ENCODE results near the gene SLC6A8.
"Not testable (repeated sequence)": the region's sequence is repeated elsewhere in the genome, so short reads cannot be mapped to it uniquely, and the experiment has no call there.

The SLC6A8 gene

DNA sequence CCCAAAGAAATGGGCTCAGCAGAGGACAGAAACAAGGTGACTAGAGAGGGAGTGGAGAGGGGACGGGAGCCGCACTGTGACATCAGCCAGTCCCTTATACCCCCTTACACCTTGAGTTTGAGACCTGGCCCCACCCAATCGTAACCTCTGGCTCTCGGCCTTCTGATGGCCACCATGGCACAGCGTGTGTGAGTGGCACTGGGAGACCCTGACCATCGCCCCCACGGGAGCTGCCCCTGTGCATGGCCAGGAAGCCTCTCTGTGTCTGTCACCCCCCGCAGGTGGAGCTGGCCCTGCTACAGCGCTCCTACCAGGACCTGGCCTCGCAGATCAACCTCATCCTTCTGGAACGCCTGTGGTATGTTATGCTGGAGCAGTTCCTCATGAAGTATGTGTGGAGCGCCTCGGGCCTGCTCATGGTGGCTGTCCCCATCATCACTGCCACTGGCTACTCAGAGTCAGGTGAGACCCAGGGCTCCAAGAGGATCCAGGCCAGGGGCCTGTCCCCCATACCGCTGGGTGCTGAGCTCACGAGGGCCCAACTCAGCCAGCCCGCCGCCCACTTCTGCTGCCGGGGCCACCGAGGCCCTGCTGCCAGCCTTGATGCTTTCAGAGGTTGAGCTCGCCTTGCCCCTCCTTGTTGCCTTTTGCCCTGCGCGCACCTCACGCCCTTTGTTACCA is 41.4 kb downstream of the SLC6A8 start:
- DNase-seq (ENCODE audit: low spot score): no peak
- FAIRE-seq: no peak

DNA sequence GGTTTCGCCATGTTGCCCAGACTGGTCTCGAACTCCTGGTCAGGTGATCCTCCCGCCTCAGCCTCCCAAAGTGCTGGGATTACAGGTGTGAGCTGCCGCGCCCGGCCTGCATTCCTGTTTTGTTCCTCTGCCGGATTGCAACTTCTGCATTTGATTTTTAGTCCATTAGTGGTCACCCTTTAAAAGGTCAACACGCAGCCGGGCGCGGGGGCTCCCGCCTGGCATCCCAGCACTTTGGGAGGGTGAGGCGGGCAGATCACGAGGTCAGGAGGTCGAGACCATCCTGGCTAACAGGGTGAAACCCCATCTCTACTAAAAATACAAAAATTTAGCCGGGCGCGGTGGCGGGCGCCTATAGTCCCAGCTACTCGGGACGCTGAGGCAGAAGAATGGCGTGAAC is 42.4 kb downstream of the SLC6A8 start:
- not testable (repeated sequence) for FAIRE-seq; DNase-seq (ENCODE audit: low spot score)

DNA sequence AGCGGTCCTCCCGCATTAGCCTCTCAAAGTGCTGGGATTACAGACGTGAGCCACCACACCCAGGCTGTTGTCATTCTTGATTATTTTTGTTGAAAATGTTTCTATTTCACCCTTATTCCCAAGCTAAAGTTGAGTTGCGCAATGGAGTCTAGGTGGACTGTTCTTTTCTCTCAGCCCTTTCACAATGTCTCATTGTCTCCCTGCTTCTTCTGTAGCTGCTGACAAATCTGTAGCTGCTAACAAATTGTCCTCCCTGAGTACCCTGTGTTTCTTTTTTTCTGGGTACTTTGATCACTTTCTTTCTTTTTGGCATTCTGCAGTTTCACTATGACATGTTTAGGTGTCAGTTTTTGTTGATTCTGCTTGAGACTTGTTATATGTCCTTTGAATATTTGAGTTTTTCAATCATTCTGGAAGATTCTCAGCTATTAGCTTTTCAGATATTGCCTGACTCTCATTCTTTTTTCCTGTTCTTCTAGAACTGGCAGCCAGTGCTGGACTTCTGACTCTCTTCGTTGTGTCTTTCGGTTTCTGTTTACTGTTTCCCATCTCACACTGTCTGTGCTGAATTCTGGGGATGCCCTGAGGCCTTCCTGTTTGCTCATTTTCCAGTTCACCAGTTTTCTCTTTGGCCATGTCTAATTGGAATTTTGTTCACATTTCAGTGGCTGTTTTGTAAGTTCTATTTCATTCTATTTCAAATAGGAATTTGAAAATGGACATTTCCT is 43.6 kb downstream of the SLC6A8 start:
- DNase-seq (ENCODE audit: low spot score): no peak
- FAIRE-seq: no peak

DNA sequence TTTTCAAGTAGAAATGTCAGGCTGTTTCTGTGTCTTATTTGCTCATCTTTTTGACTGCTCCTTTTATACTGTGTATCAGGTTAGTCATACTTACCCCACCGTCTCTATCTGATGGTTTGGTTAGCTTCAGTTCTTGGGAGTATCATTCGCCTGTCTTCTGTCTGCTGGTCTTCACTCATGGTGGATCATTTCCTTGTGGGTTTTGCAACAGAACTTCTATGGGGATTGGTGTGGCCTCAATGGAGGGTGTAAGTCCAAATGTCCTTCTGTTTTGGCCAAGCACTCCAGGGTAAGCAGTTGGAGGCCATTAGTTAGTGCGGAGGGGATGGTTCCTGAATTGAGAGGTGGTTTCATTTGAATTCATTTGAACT is 44.1 kb downstream of the SLC6A8 start:
- no peak for FAIRE-seq
- no peak for DNase-seq (ENCODE audit: low spot score)

DNA sequence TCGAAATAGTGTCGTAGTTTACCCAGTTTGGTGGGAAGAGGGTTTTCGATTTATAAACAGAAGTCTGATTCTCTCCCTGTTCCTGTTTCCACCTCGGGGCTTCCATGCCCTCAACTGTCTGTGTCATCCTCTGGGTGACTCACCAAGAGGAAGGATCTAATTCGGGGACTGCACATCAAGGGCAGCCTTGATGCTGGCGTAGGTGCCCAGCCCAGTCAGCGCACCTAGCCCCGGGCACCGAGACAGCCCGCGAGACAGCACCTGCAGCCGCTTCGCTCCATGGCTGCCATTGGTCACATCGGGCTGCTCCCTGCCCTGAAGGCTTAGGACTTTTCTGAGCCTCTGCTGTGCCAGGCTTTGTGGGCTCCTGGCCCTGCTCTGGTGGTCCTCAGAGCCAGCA is 44.7 kb downstream of the SLC6A8 start:
- peak; percentile 4 for DNase-seq (ENCODE audit: low spot score)
- no peak for FAIRE-seq

DNA sequence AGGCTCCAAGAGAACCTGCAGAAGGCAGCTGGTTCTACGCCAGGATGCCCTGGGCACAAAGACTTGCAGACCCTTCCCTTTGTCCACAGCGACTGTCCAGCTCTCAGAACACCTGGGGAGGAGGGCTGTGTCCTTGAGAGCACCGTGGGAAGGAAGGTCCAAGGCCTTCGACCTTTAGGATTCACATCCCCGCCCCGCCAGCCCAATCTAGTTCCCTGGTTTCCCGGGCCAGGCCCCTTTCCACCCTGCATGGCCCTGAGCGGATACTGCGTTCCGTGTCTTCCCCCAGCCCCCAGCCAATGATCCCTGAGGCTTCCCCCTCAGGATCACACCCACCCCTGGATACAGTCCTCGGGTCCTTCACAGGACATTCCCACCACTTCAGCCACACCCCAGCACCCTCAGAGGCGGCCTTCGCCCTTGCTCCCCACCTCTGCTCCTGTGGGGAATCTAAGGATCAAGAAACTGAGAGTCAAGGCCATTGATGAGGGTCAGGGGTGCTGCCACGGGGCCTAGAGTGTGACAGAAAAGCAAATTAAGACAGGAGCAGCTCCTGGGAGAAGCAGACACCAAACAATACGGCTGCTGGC is 46.0 kb downstream of the SLC6A8 start:
- FAIRE-seq: no peak
- no peak for DNase-seq (ENCODE audit: low spot score)

DNA sequence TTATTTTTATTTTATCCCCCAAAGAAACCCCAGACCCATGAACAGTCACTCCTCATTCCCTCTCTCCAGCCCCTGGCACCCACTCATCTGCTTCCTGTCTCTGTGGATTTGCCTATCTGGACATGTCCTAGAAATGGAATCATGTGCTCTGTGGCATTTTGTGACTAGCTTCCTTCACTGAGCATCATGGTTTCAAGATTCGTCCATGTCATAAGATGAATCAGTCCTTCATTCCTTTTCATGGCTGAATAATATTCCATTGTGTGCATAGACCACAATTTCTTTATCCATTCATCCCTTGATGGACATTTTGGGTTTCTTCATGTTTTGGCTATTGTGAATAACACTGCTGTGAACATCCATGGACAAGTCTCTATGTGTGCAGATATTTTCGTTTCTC is 47.1 kb downstream of the SLC6A8 start:
- FAIRE-seq (no peak), DNase-seq (ENCODE audit: low spot score) (no peak)

DNA sequence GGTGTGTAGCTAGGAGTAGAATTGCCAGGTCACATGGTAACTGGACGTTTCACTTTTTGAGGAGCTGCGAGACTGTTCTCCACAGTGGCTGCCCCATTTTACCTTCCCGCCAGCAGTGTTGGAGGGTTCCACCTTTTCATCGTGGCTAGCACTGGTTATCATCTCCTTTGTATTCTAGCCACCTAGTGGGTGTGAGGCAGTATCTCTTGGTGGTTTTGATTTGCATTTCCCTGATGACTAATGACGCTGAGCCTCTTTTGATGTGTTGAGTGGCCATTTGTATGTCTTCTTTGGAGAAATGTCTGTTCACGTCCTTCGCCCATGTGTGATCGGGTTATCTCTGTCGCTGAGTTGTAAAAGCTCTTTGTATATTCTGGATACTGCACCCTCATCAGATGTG is 47.5 kb downstream of the SLC6A8 start:
- no peak for FAIRE-seq
- no peak for DNase-seq (ENCODE audit: low spot score)

DNA sequence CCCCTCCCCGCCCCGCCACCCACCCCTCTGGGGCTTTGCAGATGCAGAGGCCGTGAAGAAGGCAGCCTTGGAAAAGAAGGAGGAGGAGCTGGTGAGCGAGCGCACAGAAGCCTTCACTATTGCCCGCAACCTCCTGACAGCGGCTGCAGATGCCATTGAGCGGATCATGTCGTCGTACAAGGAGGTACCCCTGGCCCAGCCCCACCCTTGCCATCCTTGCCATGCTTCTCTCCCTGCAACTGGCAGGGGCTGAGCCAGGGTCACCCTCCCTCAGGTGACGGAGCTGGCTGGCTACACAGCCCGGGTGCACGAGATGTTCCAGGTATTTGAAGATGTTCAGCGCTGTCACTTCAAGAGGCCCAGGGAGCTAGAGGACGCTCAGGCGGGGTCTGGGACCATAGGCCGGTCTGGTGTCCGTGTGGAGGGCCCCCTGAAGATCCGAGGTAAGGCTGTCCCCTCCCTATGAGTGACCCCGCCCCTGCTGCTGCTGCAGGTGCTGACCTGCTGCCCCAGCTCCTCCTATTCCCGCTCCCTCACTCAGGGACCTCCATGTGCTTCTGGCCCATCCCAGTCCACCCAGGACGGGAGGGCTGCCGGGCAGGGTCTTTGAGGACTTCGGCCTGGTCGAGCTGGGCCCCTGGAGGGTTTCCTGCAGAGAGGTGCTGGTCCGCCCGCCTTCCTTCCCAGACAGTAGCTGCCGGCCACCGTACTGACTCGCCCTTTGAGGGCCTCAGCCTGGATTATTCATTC is 48.5 kb downstream of the SLC6A8 start:
- FAIRE-seq (no peak), DNase-seq (ENCODE audit: low spot score) (no peak)

DNA sequence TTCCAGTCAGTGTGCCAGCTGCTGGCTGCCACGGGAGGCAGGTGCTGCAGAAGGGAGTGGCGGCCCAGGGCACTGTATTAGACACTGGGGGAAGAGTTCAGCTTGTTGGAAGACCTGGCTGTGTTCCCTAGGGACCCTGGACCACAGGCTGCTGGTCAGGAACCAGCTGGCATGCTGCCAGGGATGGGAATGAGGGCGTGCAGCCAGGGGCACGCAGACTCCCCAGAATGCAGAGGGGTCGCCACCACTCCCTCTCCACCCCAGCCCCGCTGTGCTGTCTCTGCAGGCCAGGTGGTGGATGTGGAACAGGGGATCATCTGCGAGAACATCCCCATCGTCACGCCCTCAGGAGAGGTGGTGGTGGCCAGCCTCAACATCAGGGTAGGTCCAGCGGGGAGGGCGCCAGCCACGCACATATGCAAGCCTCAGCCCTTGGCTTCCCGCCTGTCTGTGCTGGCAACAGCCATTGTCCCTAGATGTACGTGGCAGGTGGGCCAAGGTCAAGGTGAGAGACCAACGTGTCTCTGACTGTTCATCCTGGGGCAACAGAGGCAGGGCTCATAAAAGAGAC is 49.2 kb downstream of the SLC6A8 start:
- DNase-seq (ENCODE audit: low spot score): no peak
- FAIRE-seq: no peak

DNA sequence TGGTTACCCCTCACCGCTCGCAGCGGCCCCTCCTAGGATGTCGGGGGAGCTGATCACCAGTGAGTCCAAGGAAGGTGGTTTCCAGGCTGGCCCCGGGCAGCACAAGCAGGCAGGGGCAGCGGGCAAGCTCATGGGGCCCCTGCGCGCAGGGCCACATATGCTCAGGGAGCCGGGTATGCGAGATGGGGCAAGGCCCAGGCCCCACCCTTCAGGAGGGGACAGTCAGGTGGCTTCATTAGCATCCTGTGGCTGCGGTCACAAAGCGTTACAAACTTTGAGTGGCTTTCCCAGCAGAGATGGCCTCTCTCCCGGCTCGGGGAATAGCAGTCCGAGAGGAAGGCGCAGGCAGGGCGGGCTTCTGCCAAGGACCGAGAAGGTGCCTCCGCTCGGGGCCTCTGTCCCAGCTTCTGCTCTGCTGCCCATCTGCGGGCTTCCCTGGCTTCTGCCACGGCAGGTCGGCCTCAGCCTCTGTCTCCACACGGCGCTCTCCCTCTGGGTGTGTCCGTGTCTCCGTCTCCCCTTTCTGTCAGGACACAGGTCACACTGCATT is 50.4 kb downstream of the SLC6A8 start:
- FAIRE-seq (no peak), DNase-seq (ENCODE audit: low spot score) (no peak)

DNA sequence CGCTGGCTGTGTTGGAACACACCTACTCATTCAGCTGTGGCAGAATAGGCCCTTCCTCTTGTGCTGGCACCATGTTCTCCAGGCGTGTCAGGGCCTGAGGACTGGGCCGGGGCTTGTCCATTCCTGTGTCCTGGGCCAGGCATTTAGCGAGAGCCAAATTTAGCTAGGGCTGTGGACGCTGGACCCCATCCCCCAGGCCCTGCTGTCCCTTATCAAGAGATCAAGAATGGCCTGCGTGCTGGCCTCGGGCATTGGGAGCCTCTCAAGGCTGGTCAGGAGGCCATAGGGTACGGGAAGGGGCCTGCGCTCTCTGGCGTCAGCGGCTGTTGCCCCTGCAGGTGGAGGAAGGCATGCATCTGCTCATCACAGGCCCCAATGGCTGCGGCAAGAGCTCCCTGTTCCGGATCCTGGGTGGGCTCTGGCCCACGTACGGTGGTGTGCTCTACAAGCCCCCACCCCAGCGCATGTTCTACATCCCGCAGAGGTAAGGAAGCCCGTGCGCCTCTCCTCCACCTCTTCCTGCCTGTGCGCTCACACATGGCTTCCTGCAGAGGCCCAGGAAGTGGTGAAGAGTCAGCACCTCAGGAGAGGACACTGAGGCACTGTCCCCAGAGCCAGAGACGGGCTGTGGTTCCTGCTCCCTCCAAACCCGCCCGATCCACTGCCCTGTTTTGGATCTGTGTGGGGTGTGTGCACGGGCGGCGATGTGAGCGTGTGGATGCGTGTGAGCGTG is 52.2 kb downstream of the SLC6A8 start:
- DNase-seq (ENCODE audit: low spot score): no peak

DNA sequence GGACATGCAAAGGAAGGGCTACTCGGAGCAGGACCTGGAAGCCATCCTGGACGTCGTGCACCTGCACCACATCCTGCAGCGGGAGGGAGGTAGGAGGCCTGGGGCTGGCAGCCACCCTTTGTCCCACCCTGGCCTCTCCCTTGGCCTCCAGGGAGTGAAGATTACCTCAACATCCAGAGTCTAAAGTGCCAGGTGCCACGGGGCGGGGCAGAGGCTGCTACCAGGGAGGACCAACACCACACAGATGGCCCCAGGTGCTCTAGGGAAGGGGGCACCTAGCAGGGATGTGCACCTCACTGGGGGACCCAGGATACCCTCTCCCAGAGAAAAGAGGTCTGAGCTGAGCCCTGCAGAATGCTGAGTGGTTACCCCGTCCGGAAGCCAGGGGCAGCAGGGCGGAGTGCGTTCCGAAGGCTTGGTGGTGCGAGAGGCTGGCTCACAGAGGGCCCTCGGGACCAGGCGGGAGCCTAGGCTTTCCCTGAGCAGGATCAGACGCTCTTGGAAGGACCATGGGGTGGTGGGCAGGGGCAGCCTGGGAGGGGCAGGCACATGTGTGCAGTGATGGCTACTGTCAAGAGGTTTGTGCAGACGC is 53.0 kb downstream of the SLC6A8 start:
- FAIRE-seq (no peak), DNase-seq (ENCODE audit: low spot score) (no peak)

More for the DNA sequence above, 52.2 kb downstream of the SLC6A8 start:
- no peak for FAIRE-seq

DNA sequence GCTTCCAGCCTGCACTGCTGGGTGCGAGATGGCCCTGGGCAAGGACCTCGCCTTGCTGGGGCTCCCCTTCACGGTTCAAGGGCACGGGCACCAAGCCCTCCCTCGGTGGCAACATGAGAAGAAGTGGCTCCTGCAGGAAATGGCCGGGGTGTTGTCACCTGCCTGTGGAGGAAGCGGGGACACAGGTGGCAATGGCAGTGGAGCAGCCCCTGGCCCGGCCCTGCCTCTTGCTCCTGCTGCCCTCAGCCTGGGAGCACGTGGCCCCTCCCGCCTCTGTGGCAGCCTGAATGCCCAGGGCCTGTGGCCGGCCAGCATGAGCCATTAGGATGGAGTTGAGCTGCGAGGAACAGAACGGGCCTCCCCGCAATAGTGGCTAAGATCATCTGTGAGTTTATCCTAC is 53.7 kb downstream of the SLC6A8 start:
- DNase-seq (ENCODE audit: low spot score) (no peak), FAIRE-seq (no peak)

DNA sequence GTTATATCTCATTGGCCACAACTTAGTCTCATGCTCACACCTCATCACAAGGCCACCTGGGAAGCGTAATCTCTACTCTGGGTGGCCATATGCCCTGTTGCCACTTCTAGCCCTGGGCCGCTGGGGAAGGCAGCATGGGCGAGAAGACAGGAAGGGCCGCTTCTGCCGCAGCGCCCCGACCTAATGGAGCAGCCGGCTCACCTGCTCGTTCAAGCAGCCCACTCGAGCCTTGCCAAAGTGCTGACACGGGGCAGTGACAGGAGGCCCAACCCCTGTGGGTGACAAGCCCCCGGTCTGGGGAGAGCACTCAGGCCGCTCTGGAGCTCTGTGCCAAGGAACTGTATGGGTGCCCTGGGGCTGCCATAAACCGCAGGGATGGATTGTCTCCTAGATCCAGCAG is 54.4 kb downstream of the SLC6A8 start:
- not testable (repeated sequence) for FAIRE-seq; DNase-seq (ENCODE audit: low spot score)

DNA sequence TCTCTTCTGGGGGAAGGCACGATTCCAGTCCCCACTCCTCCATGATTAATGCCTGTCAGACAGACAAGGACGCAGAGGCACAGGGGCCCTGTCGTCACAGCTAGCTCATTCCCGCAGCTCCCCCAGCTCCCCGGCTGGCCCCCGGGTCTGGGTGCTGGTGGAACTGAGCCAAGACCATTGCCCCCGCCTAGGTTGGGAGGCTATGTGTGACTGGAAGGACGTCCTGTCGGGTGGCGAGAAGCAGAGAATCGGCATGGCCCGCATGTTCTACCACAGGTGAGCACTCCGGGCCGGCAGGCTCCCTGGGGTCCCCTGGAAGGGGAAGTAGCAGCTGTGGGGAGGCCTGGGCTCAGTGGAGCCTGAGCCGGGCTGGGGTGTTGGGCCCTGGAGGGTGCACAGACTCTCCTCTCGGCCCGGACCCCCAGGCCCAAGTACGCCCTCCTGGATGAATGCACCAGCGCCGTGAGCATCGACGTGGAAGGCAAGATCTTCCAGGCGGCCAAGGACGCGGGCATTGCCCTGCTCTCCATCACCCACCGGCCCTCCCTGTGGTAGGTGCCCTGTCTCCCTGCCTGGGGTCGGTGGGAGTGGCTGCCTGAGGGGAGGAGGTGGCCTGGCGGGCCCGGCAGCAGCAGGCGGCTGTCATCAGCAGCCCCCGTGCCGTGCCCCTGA is 55.2 kb downstream of the SLC6A8 start:
- DNase-seq (ENCODE audit: low spot score); FAIRE-seq: not testable (repeated sequence)

DNA sequence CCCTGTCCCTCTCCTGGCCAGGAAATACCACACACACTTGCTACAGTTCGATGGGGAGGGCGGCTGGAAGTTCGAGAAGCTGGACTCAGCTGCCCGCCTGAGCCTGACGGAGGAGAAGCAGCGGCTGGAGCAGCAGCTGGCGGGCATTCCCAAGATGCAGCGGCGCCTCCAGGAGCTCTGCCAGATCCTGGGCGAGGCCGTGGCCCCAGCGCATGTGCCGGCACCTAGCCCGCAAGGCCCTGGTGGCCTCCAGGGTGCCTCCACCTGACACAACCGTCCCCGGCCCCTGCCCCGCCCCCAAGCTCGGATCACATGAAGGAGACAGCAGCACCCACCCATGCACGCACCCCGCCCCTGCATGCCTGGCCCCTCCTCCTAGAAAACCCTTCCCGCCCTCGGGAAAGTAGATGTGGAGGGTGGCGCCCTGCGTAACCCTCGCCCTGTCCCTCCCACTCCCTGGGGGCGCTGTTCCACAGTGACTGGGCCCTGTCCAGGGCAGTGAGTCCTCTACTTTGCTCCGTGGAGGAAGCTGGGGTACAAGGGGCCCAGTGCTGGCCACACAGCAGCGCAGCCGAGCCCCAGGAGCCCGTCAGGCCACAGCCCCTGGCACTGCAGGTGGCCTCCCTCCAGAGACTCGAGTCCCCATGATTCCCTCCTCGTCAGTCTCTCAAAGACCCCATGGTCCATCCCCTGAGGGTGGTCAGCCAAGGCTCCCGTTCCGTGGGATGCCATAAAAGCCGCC is 55.9 kb downstream of the SLC6A8 start:
- not testable (repeated sequence) for FAIRE-seq; DNase-seq (ENCODE audit: low spot score)

DNA sequence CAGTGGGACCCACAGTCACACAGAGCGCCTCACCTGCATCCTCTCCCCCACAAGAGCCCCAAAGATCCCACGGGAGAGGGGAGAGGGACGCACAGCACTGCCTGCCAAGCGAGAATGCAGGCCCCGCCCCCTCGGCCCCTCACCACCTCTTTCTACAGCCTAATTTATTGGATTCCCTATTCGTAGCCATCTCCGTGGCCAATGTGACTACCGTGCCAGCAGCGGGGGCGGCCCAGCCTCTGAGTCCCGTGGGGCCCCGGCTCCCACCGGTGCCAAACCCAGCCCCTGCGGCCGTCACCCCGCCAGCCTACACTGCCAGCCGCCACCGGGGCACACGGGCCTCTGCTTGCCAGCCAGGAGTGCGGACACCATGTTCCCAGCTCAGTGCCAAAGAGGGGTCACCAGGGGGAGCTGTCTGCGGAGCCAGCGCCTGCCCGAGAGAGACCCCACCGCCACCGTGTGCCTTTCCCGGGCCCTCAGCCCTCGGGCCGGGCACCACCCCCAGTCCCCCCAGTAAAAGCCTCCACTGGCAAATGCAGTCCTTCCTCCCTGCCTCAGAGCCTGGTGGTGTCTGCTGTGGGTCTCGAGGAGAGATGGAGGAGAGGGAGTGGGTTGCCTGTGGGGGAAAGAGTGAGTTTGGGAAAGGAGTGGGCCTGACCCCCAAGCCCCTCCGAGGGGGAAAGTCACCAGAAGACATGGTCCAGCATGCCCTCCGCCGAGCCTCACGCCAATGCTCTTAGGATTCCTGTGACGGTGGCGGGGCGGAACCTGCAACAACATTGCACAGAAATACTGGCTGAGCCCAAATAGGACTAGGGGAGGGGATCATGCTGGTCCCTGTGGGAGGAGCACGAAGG is 56.7 kb downstream of the SLC6A8 start:
- DNase-seq (ENCODE audit: low spot score): no peak
- no peak for FAIRE-seq
